ENCODE results near the gene GRIP1.

Gene GRIP1

DNA sequence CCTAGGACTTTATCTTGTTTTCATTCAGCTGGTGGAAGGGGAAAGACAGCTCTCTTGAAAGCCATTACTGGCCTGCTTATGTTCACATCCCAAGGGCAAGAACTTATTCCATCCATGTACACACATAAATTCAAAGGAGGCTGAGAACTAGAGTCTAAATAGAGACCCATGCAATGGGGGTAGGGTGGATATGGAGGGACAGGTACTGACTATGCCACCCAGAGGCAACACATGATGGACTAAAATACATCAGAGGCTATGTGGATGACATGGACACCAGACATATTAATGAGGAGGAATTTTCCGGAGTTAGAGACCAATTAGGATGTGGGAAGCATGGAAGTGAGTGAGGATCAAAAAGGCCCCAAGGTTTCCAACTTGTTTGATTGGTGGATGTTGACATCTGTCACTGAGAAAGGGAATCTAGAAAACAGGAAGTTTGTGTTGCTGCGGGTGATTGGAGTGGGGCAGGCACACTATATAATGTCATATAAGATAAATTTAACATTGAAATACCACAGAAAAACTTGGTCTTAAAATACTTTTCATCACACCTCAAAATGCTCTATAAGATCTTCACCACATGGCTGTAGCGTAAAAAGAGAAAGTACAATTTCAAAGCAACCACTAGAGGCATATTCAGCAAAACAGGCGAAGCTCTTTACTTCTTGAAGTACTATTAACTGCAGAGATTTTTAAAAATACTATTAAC lies 130.4 kb downstream of the GRIP1 start:
- Histone ChIP-seq H3K4me3 (ENCODE audit: low read length) (no peak overlapping the region), H3K4me1 (ENCODE audit: control insufficient read depth, insufficient read depth, low read length) (no peaks in the 10 kb centered on the region)

DNA sequence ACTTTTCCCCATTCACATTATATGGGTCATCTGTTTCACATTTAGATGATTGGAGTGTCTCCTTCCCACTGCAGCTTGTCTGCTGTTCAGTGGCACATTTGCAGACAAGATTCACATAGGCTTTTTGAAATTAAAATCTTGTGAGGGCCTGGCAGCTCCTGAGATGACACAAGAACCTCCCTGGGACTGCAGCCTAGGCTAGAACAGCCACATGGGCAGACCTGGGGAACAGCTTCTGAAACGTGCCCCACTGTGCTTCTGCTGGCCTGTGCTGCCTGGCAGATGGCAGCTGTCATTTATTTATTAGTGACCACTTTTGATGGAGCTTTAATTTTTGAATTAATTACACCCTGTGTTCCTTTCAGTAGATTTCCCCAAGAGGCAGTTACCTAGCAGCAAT lies 137.4 kb downstream of the GRIP1 start:
- H3K9me3 ChIP-seq (replicated peaks; ENCODE audit: low read length) = no peaks in the 10 kb centered on the region

More for the DNA sequence above, 130.4 kb downstream of the GRIP1 start:
- Histone ChIP-seq H3K9ac (ENCODE audit: low read depth, low read length) (no peak overlapping the region), H3K4me2 (ENCODE audit: low read length) (no peak overlapping the region), H3K27me3 (ENCODE audit: control insufficient read depth, insufficient read depth, low read length) (peaks cover 3% of the 10 kb centered on the region), H3K9me3 (replicated peaks; ENCODE audit: low read length) (no peaks in the 10 kb centered on the region), H3K36me3 (ENCODE audit: insufficient read depth, low read length) (no peaks in the 10 kb centered on the region)

DNA sequence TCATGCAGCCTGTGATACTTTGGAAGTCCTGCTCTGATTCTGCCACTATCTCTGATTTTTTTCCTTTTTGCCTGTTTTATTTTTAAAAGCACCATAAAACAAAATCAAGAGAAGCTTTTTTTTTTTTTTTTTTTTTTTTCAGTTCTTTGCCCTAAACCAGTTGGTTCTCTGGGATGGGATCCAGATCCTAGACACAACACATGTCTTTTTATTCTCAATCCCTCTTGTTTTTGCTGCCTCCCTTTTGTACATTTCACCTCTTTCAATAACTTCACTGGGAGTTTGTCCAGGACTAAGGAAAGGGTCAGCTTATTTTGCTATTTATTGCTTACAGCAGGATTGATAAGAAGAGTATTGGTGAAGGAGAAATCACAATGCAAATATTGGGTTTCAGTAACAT lies 139.4 kb downstream of the GRIP1 start:
- no peak overlapping the region for H3K4me2 ChIP-seq (ENCODE audit: low read length)
- no peaks in the 10 kb centered on the region for H3K27me3 ChIP-seq (ENCODE audit: control insufficient read depth, insufficient read depth, low read length)
- no peaks in the 10 kb centered on the region for H3K9me3 ChIP-seq (replicated peaks; ENCODE audit: low read length)
- no peaks in the 10 kb centered on the region for H3K36me3 ChIP-seq (ENCODE audit: insufficient read depth, low read length)
- H3K4me1 ChIP-seq (ENCODE audit: control insufficient read depth, insufficient read depth, low read length) = no peaks in the 10 kb centered on the region
- no peak overlapping the region for H3K9ac ChIP-seq (ENCODE audit: low read depth, low read length)
- H3K4me3 ChIP-seq (ENCODE audit: low read length) = no peak overlapping the region

More for the DNA sequence above, 137.4 kb downstream of the GRIP1 start:
- H3K9ac ChIP-seq (ENCODE audit: low read depth, low read length) = no peak overlapping the region
- H3K4me3 ChIP-seq (ENCODE audit: low read length) = no peak overlapping the region
- H3K4me1 ChIP-seq (ENCODE audit: control insufficient read depth, insufficient read depth, low read length) = no peaks in the 10 kb centered on the region
- no peaks in the 10 kb centered on the region for H3K36me3 ChIP-seq (ENCODE audit: insufficient read depth, low read length)
- H3K4me2 ChIP-seq (ENCODE audit: low read length) = no peak overlapping the region
- peaks cover 3% of the 10 kb centered on the region for H3K27me3 ChIP-seq (ENCODE audit: control insufficient read depth, insufficient read depth, low read length)

DNA sequence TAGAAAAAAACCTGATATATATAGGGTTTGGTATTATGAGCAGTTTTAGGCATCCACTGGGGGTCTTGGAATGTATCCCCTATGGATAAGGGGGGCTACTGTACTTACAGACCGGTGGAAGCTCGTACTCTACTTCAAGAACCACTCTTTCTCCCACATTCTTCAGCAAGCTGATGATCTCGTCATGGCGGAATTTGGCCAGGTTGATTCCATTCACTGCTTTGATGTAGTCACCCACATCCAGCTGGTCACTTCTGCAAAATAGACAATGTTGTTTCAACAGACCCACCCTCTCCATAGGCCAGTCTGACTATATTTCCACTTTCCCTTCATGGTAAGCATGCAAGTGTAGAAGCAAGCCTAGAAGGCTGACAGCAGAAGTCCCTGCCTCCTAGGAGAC lies 139.9 kb downstream of the GRIP1 start:
- no peaks in the 10 kb centered on the region for H3K27me3 ChIP-seq (ENCODE audit: control insufficient read depth, insufficient read depth, low read length)
- H3K4me1 ChIP-seq (ENCODE audit: control insufficient read depth, insufficient read depth, low read length) = no peaks in the 10 kb centered on the region
- H3K9me3 ChIP-seq (replicated peaks; ENCODE audit: low read length) = no peaks in the 10 kb centered on the region
- no peak overlapping the region for H3K4me2 ChIP-seq (ENCODE audit: low read length)
- no peak overlapping the region for H3K4me3 ChIP-seq (ENCODE audit: low read length)
- H3K9ac ChIP-seq (ENCODE audit: low read depth, low read length) = no peak overlapping the region
- H3K36me3 ChIP-seq (ENCODE audit: insufficient read depth, low read length) = no peaks in the 10 kb centered on the region

DNA sequence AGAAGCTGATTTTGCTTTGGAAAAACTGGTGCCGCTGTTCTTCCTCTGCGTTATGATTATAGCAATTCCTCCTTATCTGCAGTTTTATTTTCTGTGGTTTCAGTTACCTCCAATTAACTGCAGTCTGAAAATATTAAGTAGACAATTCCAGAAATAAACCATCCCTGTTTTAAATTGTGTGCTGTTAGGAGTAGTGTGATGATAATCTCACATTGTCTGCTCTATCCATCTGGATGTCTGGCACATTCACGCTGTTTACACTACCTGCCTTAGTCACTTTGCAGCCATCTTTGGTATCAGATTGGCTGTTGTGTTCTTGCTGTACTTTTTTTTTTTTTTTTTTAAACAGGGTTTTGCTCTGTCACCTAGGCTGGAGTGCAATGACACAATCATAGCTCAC lies 141.0 kb downstream of the GRIP1 start:
- no peak overlapping the region for H3K4me2 ChIP-seq (ENCODE audit: low read length)
- no peak overlapping the region for H3K9ac ChIP-seq (ENCODE audit: low read depth, low read length)
- H3K27me3 ChIP-seq (ENCODE audit: control insufficient read depth, insufficient read depth, low read length) = no peaks in the 10 kb centered on the region
- no peak overlapping the region for H3K4me3 ChIP-seq (ENCODE audit: low read length)
- H3K9me3 ChIP-seq (replicated peaks; ENCODE audit: low read length) = no peaks in the 10 kb centered on the region
- H3K36me3 ChIP-seq (ENCODE audit: insufficient read depth, low read length) = no peaks in the 10 kb centered on the region
- no peaks in the 10 kb centered on the region for H3K4me1 ChIP-seq (ENCODE audit: control insufficient read depth, insufficient read depth, low read length)

DNA sequence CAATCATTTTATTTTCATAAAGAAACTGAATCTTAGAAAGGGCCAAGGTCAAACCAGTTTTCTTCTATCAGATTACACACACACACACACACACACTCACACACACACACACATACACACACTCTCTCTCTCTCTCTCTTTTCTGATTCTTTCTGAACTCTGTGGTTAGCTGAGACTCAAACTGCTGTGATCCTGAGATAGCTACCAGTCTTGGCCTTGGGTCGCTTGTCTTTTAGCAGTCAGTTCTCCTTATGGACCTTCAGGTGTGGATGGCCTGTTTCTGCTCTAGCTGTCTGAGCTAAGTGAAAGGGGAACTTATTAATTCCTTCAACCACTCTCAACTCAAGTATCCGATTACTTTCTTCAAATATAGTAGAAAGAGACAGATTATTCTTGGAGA lies 145.1 kb downstream of the GRIP1 start:
- no peaks in the 10 kb centered on the region for H3K9me3 ChIP-seq (replicated peaks; ENCODE audit: low read length)
- H3K4me3 ChIP-seq (ENCODE audit: low read length) = no peak overlapping the region
- H3K4me1 ChIP-seq (ENCODE audit: control insufficient read depth, insufficient read depth, low read length) = no peaks in the 10 kb centered on the region
- no peak overlapping the region for H3K4me2 ChIP-seq (ENCODE audit: low read length)
- no peaks in the 10 kb centered on the region for H3K36me3 ChIP-seq (ENCODE audit: insufficient read depth, low read length)
- H3K27me3 ChIP-seq (ENCODE audit: control insufficient read depth, insufficient read depth, low read length) = no peaks in the 10 kb centered on the region
- H3K9ac ChIP-seq (ENCODE audit: low read depth, low read length) = no peak overlapping the region

DNA sequence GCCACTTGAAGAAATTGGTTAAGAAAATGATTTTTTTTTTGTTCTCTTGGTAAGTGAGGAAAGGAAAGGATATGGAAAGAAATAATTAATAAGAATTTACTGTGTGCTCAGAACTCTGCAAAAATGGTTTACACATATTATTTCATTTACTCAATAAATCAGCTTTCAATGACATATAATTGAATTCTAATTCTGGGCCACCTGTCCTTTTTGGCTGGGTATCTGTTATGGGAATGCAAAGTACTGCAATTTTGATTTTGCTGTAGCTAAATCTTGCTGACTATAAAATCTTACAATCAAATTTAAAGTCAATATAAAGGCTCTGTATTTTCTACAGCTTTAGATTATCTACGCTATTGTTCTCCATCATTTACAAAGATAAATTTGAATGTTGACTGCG lies 147.1 kb downstream of the GRIP1 start:
- no peaks in the 10 kb centered on the region for H3K9me3 ChIP-seq (replicated peaks; ENCODE audit: low read length)
- no peak overlapping the region for H3K4me2 ChIP-seq (ENCODE audit: low read length)
- H3K4me1 ChIP-seq (ENCODE audit: control insufficient read depth, insufficient read depth, low read length) = no peaks in the 10 kb centered on the region
- H3K27me3 ChIP-seq (ENCODE audit: control insufficient read depth, insufficient read depth, low read length) = no peaks in the 10 kb centered on the region
- H3K4me3 ChIP-seq (ENCODE audit: low read length) = no peak overlapping the region
- no peak overlapping the region for H3K9ac ChIP-seq (ENCODE audit: low read depth, low read length)
- no peaks in the 10 kb centered on the region for H3K36me3 ChIP-seq (ENCODE audit: insufficient read depth, low read length)

DNA sequence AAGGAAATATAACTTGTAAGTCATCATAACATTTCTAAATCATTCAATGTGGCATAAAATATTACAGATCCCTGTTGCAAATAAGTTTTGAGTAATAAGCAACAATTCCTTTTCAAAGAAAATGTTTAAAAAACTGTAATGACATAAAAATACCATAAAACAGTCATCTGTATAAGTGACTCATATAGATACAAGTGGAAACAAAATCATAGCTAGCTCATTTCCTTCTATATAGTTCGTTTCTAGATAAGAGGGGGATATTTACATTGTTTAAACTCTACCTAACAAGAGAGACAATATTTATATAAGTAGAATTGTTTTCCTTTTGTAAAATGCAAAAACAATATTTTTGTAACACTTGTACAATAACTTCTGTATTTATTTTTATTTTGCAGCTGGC lies 148.9 kb downstream of the GRIP1 start:
- no peaks in the 10 kb centered on the region for H3K27me3 ChIP-seq (ENCODE audit: control insufficient read depth, insufficient read depth, low read length)
- H3K9ac ChIP-seq (ENCODE audit: low read depth, low read length) = no peak overlapping the region
- no peak overlapping the region for H3K4me3 ChIP-seq (ENCODE audit: low read length)
- H3K4me2 ChIP-seq (ENCODE audit: low read length) = no peak overlapping the region
- H3K36me3 ChIP-seq (ENCODE audit: insufficient read depth, low read length) = no peaks in the 10 kb centered on the region
- H3K4me1 ChIP-seq (ENCODE audit: control insufficient read depth, insufficient read depth, low read length) = no peaks in the 10 kb centered on the region
- H3K9me3 ChIP-seq (replicated peaks; ENCODE audit: low read length) = no peaks in the 10 kb centered on the region

DNA sequence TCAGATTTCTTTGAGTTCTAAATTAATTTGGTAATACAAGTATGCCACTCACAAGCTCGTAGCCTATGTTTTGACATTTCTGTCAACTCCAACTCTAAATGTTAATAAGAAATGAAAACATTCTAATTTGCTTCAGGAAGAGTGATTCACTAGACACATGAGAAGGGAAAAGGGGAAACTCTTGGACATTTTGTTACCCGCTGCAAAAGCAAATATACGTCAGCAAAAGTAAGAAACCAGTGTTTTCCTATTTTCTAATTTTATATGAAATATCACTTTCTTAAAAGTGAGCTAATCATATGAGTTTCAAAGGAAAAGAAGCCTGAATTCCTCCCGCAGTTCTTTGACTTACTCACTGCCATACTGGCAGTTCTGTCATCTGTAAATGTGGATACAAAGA lies 162.3 kb downstream of the GRIP1 start:
- no peak overlapping the region for H3K9ac ChIP-seq (ENCODE audit: low read depth, low read length)
- H3K36me3 ChIP-seq (ENCODE audit: insufficient read depth, low read length) = no peaks in the 10 kb centered on the region
- no peak overlapping the region for H3K4me3 ChIP-seq (ENCODE audit: low read length)
- no peaks in the 10 kb centered on the region for H3K9me3 ChIP-seq (replicated peaks; ENCODE audit: low read length)
- H3K4me1 ChIP-seq (ENCODE audit: control insufficient read depth, insufficient read depth, low read length) = no peaks in the 10 kb centered on the region
- peaks cover 3% of the 10 kb centered on the region for H3K27me3 ChIP-seq (ENCODE audit: control insufficient read depth, insufficient read depth, low read length)
- H3K4me2 ChIP-seq (ENCODE audit: low read length) = no peak overlapping the region

DNA sequence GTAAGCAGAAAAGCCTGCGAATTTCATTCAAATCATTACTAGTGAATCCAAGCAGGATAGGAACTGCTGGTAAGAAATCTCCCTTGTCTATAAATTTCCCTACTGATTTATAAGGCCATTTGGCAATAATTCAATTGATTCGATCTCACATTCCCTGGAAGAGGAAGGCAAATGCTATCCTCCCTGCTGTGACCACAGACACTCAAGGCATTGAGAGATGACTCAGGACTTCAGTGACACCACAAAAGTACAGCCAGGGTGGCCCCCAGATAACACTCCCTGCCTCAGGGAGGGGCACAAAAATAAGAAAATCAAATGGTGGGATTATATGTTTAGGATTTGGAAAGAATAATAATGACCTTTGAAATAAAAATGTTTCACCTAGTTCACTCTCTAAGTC lies 162.7 kb downstream of the GRIP1 start:
- Histone ChIP-seq H3K4me1 (ENCODE audit: control insufficient read depth, insufficient read depth, low read length) (no peaks in the 10 kb centered on the region), H3K9ac (ENCODE audit: low read depth, low read length) (no peak overlapping the region), H3K9me3 (replicated peaks; ENCODE audit: low read length) (no peaks in the 10 kb centered on the region), H3K4me2 (ENCODE audit: low read length) (no peak overlapping the region), H3K4me3 (ENCODE audit: low read length) (no peak overlapping the region), H3K27me3 (ENCODE audit: control insufficient read depth, insufficient read depth, low read length) (peaks cover 3% of the 10 kb centered on the region), H3K36me3 (ENCODE audit: insufficient read depth, low read length) (no peaks in the 10 kb centered on the region)

DNA sequence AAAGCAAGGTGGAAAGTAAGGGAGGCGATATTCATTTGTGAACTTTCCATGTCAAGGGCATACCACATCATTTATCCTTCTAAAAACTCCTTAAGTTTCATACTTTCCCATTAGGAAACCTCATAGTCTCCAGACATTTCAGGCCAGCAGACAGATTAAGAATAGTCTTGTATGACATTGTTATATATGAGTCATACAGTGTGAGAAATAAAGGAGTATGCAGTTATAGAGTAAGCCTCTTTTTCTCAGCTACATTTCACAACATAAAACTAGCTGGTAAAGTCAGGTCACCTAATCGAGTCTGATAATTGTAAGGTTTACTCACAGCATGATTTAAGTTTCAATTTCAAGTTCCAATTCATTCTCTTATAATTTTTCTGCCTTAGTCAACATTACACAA lies 164.3 kb downstream of the GRIP1 start:
- H3K9me3 ChIP-seq (replicated peaks; ENCODE audit: low read length) = no peaks in the 10 kb centered on the region
- H3K4me3 ChIP-seq (ENCODE audit: low read length) = no peak overlapping the region
- H3K9ac ChIP-seq (ENCODE audit: low read depth, low read length) = no peak overlapping the region
- H3K36me3 ChIP-seq (ENCODE audit: insufficient read depth, low read length) = no peaks in the 10 kb centered on the region
- H3K4me1 ChIP-seq (ENCODE audit: control insufficient read depth, insufficient read depth, low read length) = no peaks in the 10 kb centered on the region
- no peak overlapping the region for H3K4me2 ChIP-seq (ENCODE audit: low read length)
- H3K27me3 ChIP-seq (ENCODE audit: control insufficient read depth, insufficient read depth, low read length) = peaks cover 3% of the 10 kb centered on the region

DNA sequence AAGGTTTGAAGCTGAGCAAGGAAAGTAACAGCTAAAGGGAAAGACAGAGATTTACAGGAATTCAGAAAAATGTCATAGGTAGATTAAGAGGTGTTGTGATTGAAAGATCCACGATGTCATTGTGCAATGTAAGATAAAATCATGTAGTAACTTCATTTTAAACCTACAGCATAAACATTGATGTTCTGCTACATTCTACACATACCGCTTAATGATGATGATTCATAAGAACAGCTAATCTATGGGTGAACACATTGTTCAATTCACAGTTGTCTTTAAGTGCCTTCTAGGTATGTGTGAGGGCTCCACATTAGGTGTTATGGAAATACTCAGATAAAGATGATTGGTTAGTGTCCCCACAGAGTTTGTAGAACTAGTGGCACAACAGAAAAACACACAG lies 170.9 kb downstream of the GRIP1 start:
- Histone ChIP-seq H3K4me1 (ENCODE audit: control insufficient read depth, insufficient read depth, low read length) (no peaks in the 10 kb centered on the region), H3K4me3 (ENCODE audit: low read length) (no peak overlapping the region), H3K27me3 (ENCODE audit: control insufficient read depth, insufficient read depth, low read length) (no peaks in the 10 kb centered on the region), H3K4me2 (ENCODE audit: low read length) (no peak overlapping the region), H3K9me3 (replicated peaks; ENCODE audit: low read length) (no peaks in the 10 kb centered on the region), H3K9ac (ENCODE audit: low read depth, low read length) (no peak overlapping the region), H3K36me3 (ENCODE audit: insufficient read depth, low read length) (no peaks in the 10 kb centered on the region)

All from skeletal muscle satellite cell (primary cell).